IMR-90 (cell line): Measurements from ENCODE around the gene SDK1.

Experiments used
- POLR2A ChIP-seq: IDR thresholded peaks from 2 replicates; pipeline ENCODE4 v1.6.1; 2012; ENCODE audit warnings: mild to moderate bottlenecking, low read depth, low read length
- SMC3 ChIP-seq: fragments of 150-350 bp; IDR thresholded peaks from 2 replicates; pipeline ENCODE4 v1.6.1; 2016; ENCODE audit warnings: low read depth, mild to moderate bottlenecking, antibody characterized with exemption, low read length, moderate library complexity
- TF ChIP-seq, protein P1 (sequence below): conservative IDR thresholded peaks from 2 replicates; pipeline ENCODE4 v1.5.1; 2012; ENCODE audit warnings: mild to moderate bottlenecking, low read depth, low read length, improper control_type of control experiment
- TF ChIP-seq, protein P2 (sequence below): fragments of 150-350 bp; IDR thresholded peaks from 2 replicates; pipeline ENCODE4 v1.6.1; 2017; ENCODE audit warnings: mild to moderate bottlenecking, antibody characterized with exemption, low read length, low read depth

DNA sequence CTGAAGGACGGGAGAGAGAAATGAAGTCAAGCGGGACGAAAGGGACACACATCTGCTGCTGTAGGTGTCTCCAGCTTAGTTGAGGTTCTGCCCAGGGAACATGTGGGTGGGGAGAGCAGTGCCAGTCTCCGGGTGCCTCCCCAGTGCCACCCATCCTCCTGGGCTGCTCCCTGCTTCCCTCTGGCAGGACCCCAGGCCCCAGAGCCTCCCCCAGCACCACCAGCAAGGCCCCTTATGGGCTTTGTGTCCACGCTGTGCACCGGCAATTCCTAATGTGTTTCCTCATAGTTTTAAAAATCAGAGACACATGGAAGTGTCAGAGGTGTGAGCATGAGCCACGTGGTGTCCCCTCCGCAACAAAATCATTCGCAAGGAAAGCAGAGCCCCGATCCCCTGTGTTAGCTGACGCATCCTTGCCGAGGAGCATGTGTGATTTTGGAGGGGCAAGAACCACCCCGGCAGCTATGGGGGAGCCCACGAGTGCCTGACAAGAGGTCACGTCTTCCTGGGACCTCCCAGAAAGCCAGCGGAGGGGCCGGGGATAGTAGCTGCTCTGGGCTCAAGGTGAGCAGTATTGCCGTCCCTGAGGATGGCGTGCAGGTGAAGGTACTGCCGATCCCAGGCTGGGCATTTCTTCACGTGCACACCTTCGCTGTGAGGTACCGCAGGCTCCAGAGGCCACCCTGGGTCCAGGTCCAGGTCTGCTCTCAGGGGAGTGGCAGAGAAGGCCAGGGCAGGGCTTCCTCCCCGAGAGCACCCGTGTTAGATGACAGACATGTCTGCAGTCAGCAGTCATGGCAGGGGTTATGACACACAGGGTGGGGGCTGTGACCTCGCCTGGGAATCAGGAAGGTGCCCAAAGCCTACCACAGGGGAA, 932.8 kb downstream of the SDK1 start:
- TF ChIP-seq, protein P1, sequence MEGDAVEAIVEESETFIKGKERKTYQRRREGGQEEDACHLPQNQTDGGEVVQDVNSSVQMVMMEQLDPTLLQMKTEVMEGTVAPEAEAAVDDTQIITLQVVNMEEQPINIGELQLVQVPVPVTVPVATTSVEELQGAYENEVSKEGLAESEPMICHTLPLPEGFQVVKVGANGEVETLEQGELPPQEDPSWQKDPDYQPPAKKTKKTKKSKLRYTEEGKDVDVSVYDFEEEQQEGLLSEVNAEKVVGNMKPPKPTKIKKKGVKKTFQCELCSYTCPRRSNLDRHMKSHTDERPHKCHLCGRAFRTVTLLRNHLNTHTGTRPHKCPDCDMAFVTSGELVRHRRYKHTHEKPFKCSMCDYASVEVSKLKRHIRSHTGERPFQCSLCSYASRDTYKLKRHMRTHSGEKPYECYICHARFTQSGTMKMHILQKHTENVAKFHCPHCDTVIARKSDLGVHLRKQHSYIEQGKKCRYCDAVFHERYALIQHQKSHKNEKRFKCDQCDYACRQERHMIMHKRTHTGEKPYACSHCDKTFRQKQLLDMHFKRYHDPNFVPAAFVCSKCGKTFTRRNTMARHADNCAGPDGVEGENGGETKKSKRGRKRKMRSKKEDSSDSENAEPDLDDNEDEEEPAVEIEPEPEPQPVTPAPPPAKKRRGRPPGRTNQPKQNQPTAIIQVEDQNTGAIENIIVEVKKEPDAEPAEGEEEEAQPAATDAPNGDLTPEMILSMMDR: no peak
- TF ChIP-seq, protein P2, sequence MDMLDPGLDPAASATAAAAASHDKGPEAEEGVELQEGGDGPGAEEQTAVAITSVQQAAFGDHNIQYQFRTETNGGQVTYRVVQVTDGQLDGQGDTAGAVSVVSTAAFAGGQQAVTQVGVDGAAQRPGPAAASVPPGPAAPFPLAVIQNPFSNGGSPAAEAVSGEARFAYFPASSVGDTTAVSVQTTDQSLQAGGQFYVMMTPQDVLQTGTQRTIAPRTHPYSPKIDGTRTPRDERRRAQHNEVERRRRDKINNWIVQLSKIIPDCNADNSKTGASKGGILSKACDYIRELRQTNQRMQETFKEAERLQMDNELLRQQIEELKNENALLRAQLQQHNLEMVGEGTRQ: no peak
- TF ChIP-seq POLR2A: no peak
- no peak for TF ChIP-seq SMC3
